Bronchial epithelial cell (primary cell): ENCODE results near the gene PAH. TPM values are rescaled to one million over a fixed set of nuclear protein-coding genes. Genes with fewer than 3 reads are reported as not detected.
A peak's percentile ranks its signal among the peaks of the same experiment; 100 is the strongest.
"Not testable (repeated sequence)": the region's sequence is repeated elsewhere in the genome, so short reads cannot be mapped to it uniquely, and the experiment has no call there.

Experiments used
- DNase-seq: peaks from one replicate; pipeline ENCODE4 v3.0.0-alpha.2; 2010; ENCODE audit warnings: low read depth
- FAIRE-seq: peaks from 2 replicates; lab custom pipeline; 2011; peaks lifted over from hg19 to GRCh38; lab: Jason Lieb, UNC
- H3K27me3 ChIP-seq: 2 replicates; pipeline ENCODE4 v1.5.1; 2011; ENCODE audit warnings: low read length; ENCODE audit not compliant: control insufficient read depth, insufficient read depth
- H3K36me3 ChIP-seq: 2 replicates; pipeline ENCODE4 v1.5.1; 2011; ENCODE audit warnings: low read length; ENCODE audit not compliant: control insufficient read depth, insufficient read depth
- H3K4me3 ChIP-seq: 2 replicates; pipeline ENCODE4 v1.5.1; 2011; ENCODE audit warnings: mild to moderate bottlenecking, low read depth, low read length, control low read depth
- CTCF ChIP-seq: IDR thresholded peaks from 2 replicates; pipeline ENCODE4 v1.5.1; 2011; ENCODE audit warnings: mild to moderate bottlenecking, moderate library complexity, low read length, control low read depth, inconsistent platforms; ENCODE audit not compliant: insufficient read depth, severe bottlenecking
- total RNA-seq: library from RNA; depleted of rRNA; stranded (reverse); fragments of >200 nt; gene quantifications from 2 replicates; pipeline ENCODE4 v1.2.1, GENCODE V29; 2014

PAH gene
- total RNA-seq, 1 donor from 2014 or later: not detected

GRCh38 chr12:102849722-102850447 is 67.2 kb downstream of the PAH start:
- Histone ChIP-seq H3K36me3 (no peaks in the 10 kb centered on the region), H3K4me3 (no peak overlapping the region), H3K27me3 (no peaks in the 10 kb centered on the region)
- no peak for TF ChIP-seq CTCF
- no peak for DNase-seq
- FAIRE-seq: no peak

GRCh38 chr12:102848832-102849231 is 68.2 kb downstream of the PAH start:
- H3K27me3 ChIP-seq: no peaks in the 10 kb centered on the region
- H3K4me3 ChIP-seq: no peak overlapping the region
- no peaks in the 10 kb centered on the region for H3K36me3 ChIP-seq
- DNase-seq (no peak), FAIRE-seq (peak; percentile 55)
- TF ChIP-seq CTCF: no peak

- FAIRE-seq (no peak), DNase-seq (peak; percentile 1)
- TF ChIP-seq CTCF: no peak
- no peaks in the 10 kb centered on the region for H3K36me3 ChIP-seq
- no peak overlapping the region for H3K4me3 ChIP-seq
- H3K27me3 ChIP-seq: no peaks in the 10 kb centered on the region
These were observed 69.9 kb downstream of the PAH start for GRCh38 chr12:102847131-102847530.

GRCh38 chr12:102833687-102834441 is 83.2 kb downstream of the PAH start:
- TF ChIP-seq CTCF: no peak
- no peaks in the 10 kb centered on the region for H3K27me3 ChIP-seq
- H3K36me3 ChIP-seq: no peaks in the 10 kb centered on the region
- DNase-seq (peak; percentile 6), FAIRE-seq (no peak)
- no peak overlapping the region for H3K4me3 ChIP-seq

GRCh38 chr12:102832826-102833225 is 84.2 kb downstream of the PAH start:
- not testable (repeated sequence) for DNase-seq, FAIRE-seq, H3K27me3 ChIP-seq, H3K4me3 ChIP-seq, H3K36me3 ChIP-seq

- H3K27me3 ChIP-seq: no peaks in the 10 kb centered on the region
- H3K36me3 ChIP-seq: no peaks in the 10 kb centered on the region
- no peak for FAIRE-seq
- DNase-seq: peak; percentile 4
- no peak for TF ChIP-seq CTCF
- H3K4me3 ChIP-seq: no peak overlapping the region
These were observed 92.7 kb downstream of the PAH start for GRCh38 chr12:102824218-102824835.
